HG03280 (cell line): ENCODE data around the gene PKM.
"Not testable (repeated sequence)": the region's sequence is repeated elsewhere in the genome, so short reads cannot be mapped to it uniquely, and the experiment has no call there.

ENCODE experiments used
- ATAC-seq: cut with Tn5 transposase; IDR thresholded peaks from one replicate; pipeline ENCODE4 v1.9.1; 2021; ENCODE audit warnings: mild to moderate bottlenecking, moderate library complexity; ENCODE audit not compliant: unreplicated experiment

PKM gene

GRCh38 chr15:72179950-72180581, 50.9 kb downstream of the PKM start:
- ATAC-seq, result no peak

- ATAC-seq, result no peak
Observed at GRCh38 chr15:72178976-72179585, 51.9 kb downstream of the PKM start.

- no peak for ATAC-seq
Observed at GRCh38 chr15:72176743-72177142, 54.2 kb downstream of the PKM start.

GRCh38 chr15:72176159-72176558, 54.8 kb downstream of the PKM start:
- no peak for ATAC-seq

- no peak for ATAC-seq
Observed at GRCh38 chr15:72175186-72176044, 55.6 kb downstream of the PKM start.

- ATAC-seq, result no peak
Observed at GRCh38 chr15:72174551-72175165, 56.3 kb downstream of the PKM start.

- ATAC-seq, result no peak
Observed at GRCh38 chr15:72173864-72174550, 57.0 kb downstream of the PKM start.

- ATAC-seq, result no peak
Observed at GRCh38 chr15:72173401-72173800, 57.6 kb downstream of the PKM start.

- ATAC-seq, result no peak
Observed at GRCh38 chr15:72172796-72173195, 58.2 kb downstream of the PKM start.

GRCh38 chr15:72171978-72172377, 59.0 kb downstream of the PKM start:
- ATAC-seq, result not testable (repeated sequence)

- no peak for ATAC-seq
Observed at GRCh38 chr15:72170691-72171090, 60.3 kb downstream of the PKM start.

GRCh38 chr15:72169921-72170611, 60.9 kb downstream of the PKM start:
- ATAC-seq, result no peak

- no peak for ATAC-seq
Observed at GRCh38 chr15:72169236-72169920, 61.6 kb downstream of the PKM start.

- no peak for ATAC-seq
Observed at GRCh38 chr15:72168808-72169190, 62.2 kb downstream of the PKM start.

GRCh38 chr15:72168131-72168807, 62.7 kb downstream of the PKM start:
- ATAC-seq, result no peak

GRCh38 chr15:72167445-72167844, 63.5 kb downstream of the PKM start:
- no peak for ATAC-seq

- ATAC-seq, result no peak
Observed at GRCh38 chr15:72166716-72167417, 64.1 kb downstream of the PKM start.

GRCh38 chr15:72163719-72164118, 67.3 kb downstream of the PKM start:
- no peak for ATAC-seq

GRCh38 chr15:72162569-72162968, 68.4 kb downstream of the PKM start:
- no peak for ATAC-seq
